HEK293 (cell line): ENCODE measurements around the gene PCDHGB5.

Source experiments
- CTCF ChIA-PET: fragments of 350-600 bp; formaldehyde crosslinking; extraction: SDS; loops from one replicate; lab custom pipeline; 2021; ENCODE audit warnings: antibody characterized with exemption; lab: Yijun Ruan, JAX
- POLR2A ChIA-PET: fragments of 300-600 bp; formaldehyde crosslinking; extraction: SDS; loops from one replicate; lab custom pipeline; 2020; ENCODE audit warnings: antibody characterized with exemption, inconsistent platforms; lab: Yijun Ruan, JAX
- H3K27ac ChIP-seq: fragments of 200-500 bp; sonication (Bioruptor generic); 2 replicates; pipeline ENCODE4 v1.5.1; 2014; ENCODE audit warnings: low read depth, low read length, control low read depth, inconsistent platforms; ENCODE audit errors: extremely low read depth
- H3K36me3 ChIP-seq, 2 experiments: fragments of 200-500 bp in 1 of 2; sonication (Bioruptor generic) in 1 of 2; 1 replicate in 1 of 2; 2 replicates in 1 of 2; pipeline ENCODE4 v1.5.1; 2014 to 2017; ENCODE audit warnings: inconsistent platforms in 2 of 2, low read length in 2 of 2; ENCODE audit not compliant: control insufficient read depth in 2 of 2, insufficient read depth in 1 of 2
- H3K4me1 ChIP-seq: fragments of 200-500 bp; sonication (Bioruptor generic); 2 replicates; pipeline ENCODE4 v1.5.1; 2014; ENCODE audit warnings: mild to moderate bottlenecking, low read length, inconsistent platforms; ENCODE audit not compliant: control insufficient read depth, insufficient read depth
- H3K4me3 ChIP-seq: 2 replicates; pipeline ENCODE4 v1.5.1; 2011; ENCODE audit warnings: low read depth, mild to moderate bottlenecking, control low read depth, low read length, moderate library complexity
- H3K9me3 ChIP-seq: fragments of 200-500 bp; sonication (Bioruptor generic); 2 replicates; pipeline ENCODE4 v1.5.1; 2014; ENCODE audit warnings: low read depth, low read length, inconsistent platforms; ENCODE audit not compliant: control insufficient read depth, insufficient read depth
- FEZF1 ChIP-seq: fragments of 450-650 bp; formaldehyde crosslinking; IDR thresholded peaks from 2 replicates; pipeline ENCODE4 v1.5.1; 2016; ENCODE audit warnings: missing biosample characterization, missing genetic modification characterization
- PBX3 ChIP-seq: sonication (generic); formaldehyde crosslinking; IDR thresholded peaks from 2 replicates; pipeline ENCODE4 v1.8.1; 2022; ENCODE audit warnings: mild to moderate bottlenecking, moderate library complexity, missing genetic modification reagents
- SALL2 ChIP-seq: fragments of 450-650 bp; formaldehyde crosslinking; IDR thresholded peaks from 2 replicates; pipeline ENCODE4 v1.5.0; 2017; ENCODE audit warnings: missing biosample characterization, mild to moderate bottlenecking, missing genetic modification characterization, borderline replicate concordance
- YY1 ChIP-seq: fragments of 450-650 bp; formaldehyde crosslinking; IDR thresholded peaks from 2 replicates; pipeline ENCODE4 v1.5.1; 2018; ENCODE audit warnings: missing biosample characterization, missing genetic modification characterization
- ZNF114 ChIP-seq: fragments of 450-650 bp; formaldehyde crosslinking; IDR thresholded peaks from 2 replicates; pipeline ENCODE4 v1.5.0; 2017; ENCODE audit warnings: missing biosample characterization, missing genetic modification characterization
- ZNF133 ChIP-seq: fragments of 450-650 bp; formaldehyde crosslinking; IDR thresholded peaks from 2 replicates; pipeline ENCODE4 v1.5.1; 2016; ENCODE audit warnings: missing biosample characterization, missing genetic modification characterization
- ZNF16 ChIP-seq: fragments of 450-650 bp; formaldehyde crosslinking; IDR thresholded peaks from 2 replicates; pipeline ENCODE4 v1.5.1; 2016; ENCODE audit warnings: low read depth, missing biosample characterization, missing genetic modification characterization
- ZNF19 ChIP-seq: fragments of 450-650 bp; formaldehyde crosslinking; IDR thresholded peaks from 2 replicates; pipeline ENCODE4; 2016; ENCODE audit warnings: missing biosample characterization, missing genetic modification characterization, low read depth
- ZNF248 ChIP-seq: fragments of 450-650 bp; formaldehyde crosslinking; IDR thresholded peaks from 2 replicates; pipeline ENCODE4 v1.5.1; 2017; ENCODE audit warnings: missing biosample characterization, missing genetic modification characterization
- ZNF76 ChIP-seq: fragments of 450-650 bp; formaldehyde crosslinking; IDR thresholded peaks from 2 replicates; pipeline ENCODE4; 2016; ENCODE audit warnings: low read depth, missing biosample characterization, missing genetic modification characterization, borderline replicate concordance

The PCDHGB5 gene

GRCh38 chr5:141441571-141442170 is 43.9 kb downstream of the PCDHGB5 start:
- H3K4me1 ChIP-seq, result no peaks in the 10 kb centered on the region
- TF ChIP-seq ZNF19 (tag by site-specific recombination) (no peak), ZNF248 (no peak), YY1 (tag by site-specific recombination) (no peak), ZNF133 (tag by site-specific recombination) (no peak), FEZF1 (tag by site-specific recombination) (no peak), SALL2 (no peak), ZNF76 (tag by site-specific recombination) (no peak), ZNF114 (tag by site-specific recombination) (no peak), PBX3 (no peak), ZNF16 (tag by site-specific recombination) (no peak)
- POLR2A ChIA-PET, result no interaction called here
- CTCF ChIA-PET, result interaction anchor here (0.6 kb wide), 1 partner anchor 34 kb away, joined by 3 read pairs; the partner anchor contains the start of gene PCDHGC3
- no peak overlapping the region for H3K4me3 ChIP-seq
- H3K9me3 ChIP-seq, result no peaks in the 10 kb centered on the region
- H3K36me3 ChIP-seq, result no peaks in the 10 kb centered on the region
- H3K27ac ChIP-seq, result no peak overlapping the region
